Measurements from ENCODE around the gene ARHGEF4.

- TF ChIP-seq CTCF (IDR thresholded peaks at IDR 0.05; ENCODE audit: insufficient read depth, low read depth, low read length) (no peak), EZH2 (IDR thresholded peaks at IDR 0.05; ENCODE audit: insufficient read depth, low read length) (no peak)
These were observed 220.2 kb downstream of the ARHGEF4 start for GRCh38 chr2:131056932-131057287.

All from astrocyte (in vitro differentiated cells and primary cell).